ENCODE measurements around the gene POLR3GL. TPM values are rescaled to one million over a fixed set of nuclear protein-coding genes. Genes with fewer than 3 reads are reported as not detected.
A peak's percentile ranks its signal among the peaks of the same experiment; 100 is the strongest.

POLR3GL gene
- total RNA-seq, 1 experiment from 2014 or later = 8.5 TPM

DNA sequence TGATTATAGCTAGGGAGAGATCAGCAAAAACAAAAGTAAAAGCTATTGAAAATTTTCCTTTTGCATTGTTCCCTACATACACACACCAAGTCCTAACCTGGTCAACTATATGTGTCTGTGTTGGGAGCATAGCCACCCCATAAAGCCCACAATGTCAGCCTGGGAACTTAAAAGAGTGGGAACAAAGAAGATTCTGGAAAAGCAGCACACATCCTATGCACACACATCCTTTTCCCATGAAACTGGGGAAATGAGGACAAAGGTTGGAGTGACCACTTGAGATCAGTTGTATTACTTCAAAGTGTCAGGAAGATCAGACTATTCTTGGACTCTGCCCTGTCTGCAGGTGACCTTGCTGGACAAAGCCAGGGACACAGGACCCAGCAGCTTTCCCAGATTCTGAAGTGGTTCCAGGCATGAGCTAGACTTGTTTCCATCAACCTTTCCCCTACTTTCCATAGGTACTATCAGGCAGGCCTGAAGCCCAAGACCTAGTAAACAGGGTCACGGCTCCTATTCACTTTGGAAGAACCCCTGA, 16.0 kb downstream of the POLR3GL start:
- H3K36me3 ChIP-seq (ENCODE audit: insufficient read depth, low read length, poor library complexity, severe bottlenecking) = no peaks in the 10 kb centered on the region
- BruUV-seq (replicated peaks) = no TSS peak
- peak overlapping the region; percentile 90 for H3K27ac ChIP-seq (ENCODE audit: low read depth, low read length, poor library complexity, severe bottlenecking)
- no peak overlapping the region for H3K4me3 ChIP-seq (ENCODE audit: low read depth, low read length, poor library complexity, severe bottlenecking)
- POLR2A ChIA-PET (ENCODE audit: low non-redundant PET) = interaction anchor here (0.9 kb wide), 1 partner anchor 71 kb away, joined by 3 read pairs; no protein-coding TSS in a partner anchor
- no peak for DNase-seq (ENCODE audit: low spot score)
- TF ChIP-seq CTCF (conservative IDR thresholded peaks at IDR 0.05; ENCODE audit: low read depth, low read length) (no peak), EZH2 (IDR thresholded peaks at IDR 0.05; ENCODE audit: borderline replicate concordance, low read depth, low read length, poor library complexity, severe bottlenecking) (no peak)
- intact Hi-C loops (cut with micrococcal nuclease; ENCODE audit: unreplicated experiment) = no loop called here
- peaks cover 43% of the 10 kb centered on the region for H3K4me1 ChIP-seq (ENCODE audit: insufficient read depth, low read length, poor library complexity, severe bottlenecking)
- CTCF ChIA-PET = interaction anchor here (1.5 to 2.0 kb wide), 2 partner anchors 8 to 26 kb away, joined by 3 to 19 read pairs; no protein-coding TSS in a partner anchor
- no peaks in the 10 kb centered on the region for H3K27me3 ChIP-seq (replicated peaks; ENCODE audit: insufficient read depth, low read depth, low read length, poor library complexity)
- no peaks in the 10 kb centered on the region for H3K9me3 ChIP-seq (ENCODE audit: low read depth, low read length, poor library complexity, severe bottlenecking)

GRCh38 chr1:145982010-145982723, 17.7 kb downstream of the POLR3GL start:
- H3K4me3 ChIP-seq (ENCODE audit: low read depth, low read length, poor library complexity, severe bottlenecking) = no peak overlapping the region
- H3K27ac ChIP-seq (ENCODE audit: low read depth, low read length, poor library complexity, severe bottlenecking) = no peak overlapping the region
- CTCF ChIA-PET = interaction anchor here (1.0 kb wide), 1 partner anchor 90 kb away, joined by 3 read pairs; no protein-coding TSS in a partner anchor
- no peak for DNase-seq (ENCODE audit: low spot score)
- H3K4me1 ChIP-seq (ENCODE audit: insufficient read depth, low read length, poor library complexity, severe bottlenecking) = peaks cover 50% of the 10 kb centered on the region
- no peaks in the 10 kb centered on the region for H3K36me3 ChIP-seq (ENCODE audit: insufficient read depth, low read length, poor library complexity, severe bottlenecking)
- no peaks in the 10 kb centered on the region for H3K27me3 ChIP-seq (replicated peaks; ENCODE audit: insufficient read depth, low read depth, low read length, poor library complexity)
- BruUV-seq (replicated peaks) = no TSS peak
- intact Hi-C loops (cut with micrococcal nuclease; ENCODE audit: unreplicated experiment) = no loop called here
- H3K9me3 ChIP-seq (ENCODE audit: low read depth, low read length, poor library complexity, severe bottlenecking) = no peaks in the 10 kb centered on the region
- TF ChIP-seq CTCF (conservative IDR thresholded peaks at IDR 0.05; ENCODE audit: low read depth, low read length) (no peak), EZH2 (IDR thresholded peaks at IDR 0.05; ENCODE audit: borderline replicate concordance, low read depth, low read length, poor library complexity, severe bottlenecking) (no peak)
- POLR2A ChIA-PET (ENCODE audit: low non-redundant PET) = no interaction called here

DNA sequence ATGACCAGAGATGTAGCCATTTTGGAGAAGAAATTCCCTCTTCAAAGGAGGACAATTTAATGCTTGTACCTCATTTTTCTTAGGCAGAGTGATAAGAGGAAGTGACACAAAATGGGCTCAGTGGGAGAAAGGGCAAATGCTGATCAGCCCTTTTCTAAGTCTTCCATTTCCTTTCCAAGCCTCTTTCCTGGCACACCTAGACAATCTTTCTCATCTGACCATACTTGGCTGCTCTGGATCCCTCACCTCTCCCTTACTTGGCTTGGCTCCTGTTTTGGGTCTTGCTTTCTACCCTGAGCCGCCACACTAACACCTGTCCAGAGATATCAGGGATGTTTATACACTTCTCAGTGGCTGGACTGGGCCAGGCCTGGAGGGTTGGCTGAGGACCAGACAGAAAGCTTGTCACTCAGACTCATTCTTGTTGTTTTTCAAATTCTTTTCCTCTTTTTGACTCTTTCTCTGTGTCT, 18.8 kb downstream of the POLR3GL start:
- CTCF ChIA-PET = no interaction called here
- H3K4me1 ChIP-seq (ENCODE audit: insufficient read depth, low read length, poor library complexity, severe bottlenecking) = peaks cover 42% of the 10 kb centered on the region
- intact Hi-C loops (cut with micrococcal nuclease; ENCODE audit: unreplicated experiment) = no loop called here
- DNase-seq (ENCODE audit: low spot score) = no peak
- H3K27me3 ChIP-seq (replicated peaks; ENCODE audit: insufficient read depth, low read depth, low read length, poor library complexity) = no peaks in the 10 kb centered on the region
- peak overlapping the region; percentile 18 for H3K27ac ChIP-seq (ENCODE audit: low read depth, low read length, poor library complexity, severe bottlenecking)
- no TSS peak for BruUV-seq (replicated peaks)
- TF ChIP-seq CTCF (conservative IDR thresholded peaks at IDR 0.05; ENCODE audit: low read depth, low read length) = no peak
- no peak for TF ChIP-seq EZH2 (IDR thresholded peaks at IDR 0.05; ENCODE audit: borderline replicate concordance, low read depth, low read length, poor library complexity, severe bottlenecking)
- POLR2A ChIA-PET (ENCODE audit: low non-redundant PET) = no interaction called here
- no peaks in the 10 kb centered on the region for H3K36me3 ChIP-seq (ENCODE audit: insufficient read depth, low read length, poor library complexity, severe bottlenecking)
- H3K9me3 ChIP-seq (ENCODE audit: low read depth, low read length, poor library complexity, severe bottlenecking) = no peaks in the 10 kb centered on the region
- no peak overlapping the region for H3K4me3 ChIP-seq (ENCODE audit: low read depth, low read length, poor library complexity, severe bottlenecking)

Data from A673 (cell line).